Type B pancreatic cell (in vitro differentiated cells): ENCODE results near the gene ABHD2. TPM values are rescaled to one million over a fixed set of nuclear protein-coding genes. Genes with fewer than 3 reads are reported as not detected.

Experiments used
- DNase-seq: peaks from one replicate; pipeline ENCODE4 v3.0.0; 2021; ENCODE audit warnings: mixed read lengths; ENCODE audit not compliant: unreplicated experiment; ENCODE audit errors: extremely low spot score
- H3K27ac Mint-ChIP-seq: 2 replicates; pipeline ENCODE4 v1.8.0; 2021; ENCODE audit warnings: mild to moderate bottlenecking, mixed read lengths
- H3K27me3 Mint-ChIP-seq: 2 replicates; pipeline ENCODE4 v1.8.0; 2021; ENCODE audit warnings: mixed read lengths
- H3K36me3 Mint-ChIP-seq: 2 replicates; pipeline ENCODE4 v1.8.0; 2021; ENCODE audit warnings: mixed read lengths
- H3K4me1 Mint-ChIP-seq: one replicate; pipeline ENCODE4 v1.8.0; 2021; ENCODE audit warnings: mixed read lengths; ENCODE audit not compliant: unreplicated experiment
- H3K4me3 Mint-ChIP-seq: 2 replicates; pipeline ENCODE4 v1.8.0; 2021; ENCODE audit warnings: mild to moderate bottlenecking, mixed read lengths
- H3K9me3 Mint-ChIP-seq: 2 replicates; pipeline ENCODE4 v1.8.0; 2021; ENCODE audit warnings: mixed read lengths
- total RNA-seq: library from RNA; stranded (reverse); gene quantifications from 2 replicates; pipeline ENCODE4 v1.2.1, GENCODE V29; 2021; ENCODE audit warnings: low replicate concordance
- TF ChIP-seq, protein P1 (sequence below): fragments of 200-600 bp; sonication (generic); conservative IDR thresholded peaks from 2 replicates; pipeline ENCODE4 v1.5.0; 2021; ENCODE audit warnings: antibody characterized with exemption, mild to moderate bottlenecking

The ABHD2 gene
- total RNA-seq, 1 donor from 2014 or later, result 55.4 TPM

DNA sequence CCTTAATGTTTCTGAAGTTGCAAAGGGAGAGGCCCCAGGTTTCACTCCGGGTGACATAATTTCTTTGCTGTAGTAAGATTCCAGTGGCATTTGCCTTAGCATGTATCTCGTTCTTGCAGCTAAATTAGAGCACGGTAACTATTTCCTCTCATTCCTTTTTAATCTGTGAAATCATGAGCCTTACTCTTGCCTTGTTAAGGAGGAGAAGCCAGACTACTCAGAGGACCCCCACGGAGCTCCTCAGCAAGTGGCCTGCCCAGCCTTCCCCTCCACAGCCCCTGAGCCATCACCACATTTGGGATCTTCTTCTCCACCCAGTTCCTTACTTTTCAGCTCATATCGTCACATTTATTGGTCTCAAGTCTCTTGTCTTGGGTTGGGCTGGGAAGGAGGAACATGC, 54.2 kb downstream of the ABHD2 start:
- no peaks in the 10 kb centered on the region for H3K27me3 Mint-ChIP-seq
- no peaks in the 10 kb centered on the region for H3K9me3 Mint-ChIP-seq
- DNase-seq, result no peak
- H3K4me1 Mint-ChIP-seq, result peaks cover 33% of the 10 kb centered on the region
- H3K27ac Mint-ChIP-seq, result no peak overlapping the region
- H3K36me3 Mint-ChIP-seq, result peaks cover 8% of the 10 kb centered on the region
- TF ChIP-seq, protein P1, sequence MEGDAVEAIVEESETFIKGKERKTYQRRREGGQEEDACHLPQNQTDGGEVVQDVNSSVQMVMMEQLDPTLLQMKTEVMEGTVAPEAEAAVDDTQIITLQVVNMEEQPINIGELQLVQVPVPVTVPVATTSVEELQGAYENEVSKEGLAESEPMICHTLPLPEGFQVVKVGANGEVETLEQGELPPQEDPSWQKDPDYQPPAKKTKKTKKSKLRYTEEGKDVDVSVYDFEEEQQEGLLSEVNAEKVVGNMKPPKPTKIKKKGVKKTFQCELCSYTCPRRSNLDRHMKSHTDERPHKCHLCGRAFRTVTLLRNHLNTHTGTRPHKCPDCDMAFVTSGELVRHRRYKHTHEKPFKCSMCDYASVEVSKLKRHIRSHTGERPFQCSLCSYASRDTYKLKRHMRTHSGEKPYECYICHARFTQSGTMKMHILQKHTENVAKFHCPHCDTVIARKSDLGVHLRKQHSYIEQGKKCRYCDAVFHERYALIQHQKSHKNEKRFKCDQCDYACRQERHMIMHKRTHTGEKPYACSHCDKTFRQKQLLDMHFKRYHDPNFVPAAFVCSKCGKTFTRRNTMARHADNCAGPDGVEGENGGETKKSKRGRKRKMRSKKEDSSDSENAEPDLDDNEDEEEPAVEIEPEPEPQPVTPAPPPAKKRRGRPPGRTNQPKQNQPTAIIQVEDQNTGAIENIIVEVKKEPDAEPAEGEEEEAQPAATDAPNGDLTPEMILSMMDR, result no peak
- no peak overlapping the region for H3K4me3 Mint-ChIP-seq

DNA sequence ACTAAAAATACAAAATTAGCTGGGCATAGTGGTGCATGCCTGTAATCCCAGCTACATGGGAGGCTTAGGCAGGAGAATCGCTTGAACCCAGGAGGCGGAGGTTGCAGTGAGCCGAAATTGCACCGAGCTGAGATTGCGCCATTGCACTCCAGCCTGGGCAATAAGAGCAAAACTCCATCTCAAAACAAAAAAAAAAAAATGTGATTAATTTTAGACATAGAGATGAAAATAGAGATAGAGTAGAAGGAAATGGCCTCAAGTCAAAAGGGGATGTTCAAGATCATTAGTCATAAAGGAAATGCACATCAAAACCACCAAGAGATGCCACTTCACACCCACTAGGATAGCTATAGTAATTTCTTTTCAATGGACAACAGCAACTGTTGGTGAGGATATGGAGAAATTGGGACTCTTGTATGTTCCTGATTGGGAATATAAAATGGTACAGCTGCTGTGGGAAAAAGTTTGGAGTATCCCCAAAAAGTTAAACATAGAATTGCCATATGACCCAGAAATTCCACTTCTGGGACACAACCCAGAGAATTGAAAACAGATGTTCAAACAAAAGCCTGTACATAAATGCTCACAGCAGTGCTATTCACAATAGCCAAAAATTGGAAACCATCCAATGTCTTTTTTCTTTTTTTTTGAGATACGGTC, 55.4 kb downstream of the ABHD2 start:
- H3K9me3 Mint-ChIP-seq, result no peaks in the 10 kb centered on the region
- peaks cover 8% of the 10 kb centered on the region for H3K36me3 Mint-ChIP-seq
- H3K4me3 Mint-ChIP-seq, result no peak overlapping the region
- TF ChIP-seq, protein P1, result no peak
- no peaks in the 10 kb centered on the region for H3K27me3 Mint-ChIP-seq
- peaks cover 30% of the 10 kb centered on the region for H3K4me1 Mint-ChIP-seq
- no peak for DNase-seq
- peak overlapping the region; percentile 16 for H3K27ac Mint-ChIP-seq

DNA sequence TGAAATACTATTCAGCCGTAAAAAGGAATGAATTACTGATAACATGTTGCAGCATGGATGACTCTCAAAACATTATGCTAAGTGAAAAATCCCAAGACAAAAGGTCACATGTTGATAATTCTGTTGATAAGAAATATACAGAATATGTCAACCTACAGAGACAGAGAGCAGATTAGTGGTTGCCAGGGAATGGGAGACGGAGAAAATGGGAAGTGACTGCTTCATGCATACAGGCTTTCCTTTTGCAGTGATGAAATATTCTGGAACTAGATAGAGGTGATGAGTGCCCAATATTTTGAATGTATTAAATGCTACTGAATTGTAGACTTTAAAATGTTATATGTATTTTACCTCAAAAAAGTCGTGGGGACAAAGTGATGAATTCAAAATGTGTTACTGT, 56.2 kb downstream of the ABHD2 start:
- Mint-ChIP-seq H3K27ac (no peak overlapping the region), H3K27me3 (no peaks in the 10 kb centered on the region), H3K4me3 (no peak overlapping the region), H3K36me3 (peaks cover 8% of the 10 kb centered on the region), H3K9me3 (no peaks in the 10 kb centered on the region), H3K4me1 (peaks cover 29% of the 10 kb centered on the region)
- TF ChIP-seq, protein P1, result no peak
- DNase-seq, result no peak

DNA sequence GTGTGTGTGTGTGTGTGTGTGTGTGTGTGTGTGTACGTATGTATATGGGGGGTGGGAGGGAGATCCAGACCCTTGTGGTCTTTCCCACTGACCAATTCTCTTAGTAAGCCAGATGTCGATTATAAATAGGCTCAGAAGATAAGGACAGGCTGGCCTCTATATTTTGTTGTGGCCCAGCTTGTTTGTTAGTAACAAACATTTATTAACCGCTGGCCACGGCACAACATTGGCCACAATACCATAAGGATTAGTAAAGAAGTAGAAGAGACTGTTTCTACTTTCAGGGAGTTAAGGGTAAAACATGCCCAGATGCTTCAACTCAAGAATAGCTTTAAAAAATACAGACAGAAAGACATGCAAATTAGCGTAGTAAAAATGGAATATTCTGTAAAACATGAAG, 58.1 kb downstream of the ABHD2 start:
- peaks cover 39% of the 10 kb centered on the region for H3K4me1 Mint-ChIP-seq
- no peak overlapping the region for H3K4me3 Mint-ChIP-seq
- no peak overlapping the region for H3K27ac Mint-ChIP-seq
- H3K27me3 Mint-ChIP-seq, result no peaks in the 10 kb centered on the region
- no peak for DNase-seq
- TF ChIP-seq, protein P1, result no peak
- no peaks in the 10 kb centered on the region for H3K9me3 Mint-ChIP-seq
- H3K36me3 Mint-ChIP-seq, result peaks cover 5% of the 10 kb centered on the region

DNA sequence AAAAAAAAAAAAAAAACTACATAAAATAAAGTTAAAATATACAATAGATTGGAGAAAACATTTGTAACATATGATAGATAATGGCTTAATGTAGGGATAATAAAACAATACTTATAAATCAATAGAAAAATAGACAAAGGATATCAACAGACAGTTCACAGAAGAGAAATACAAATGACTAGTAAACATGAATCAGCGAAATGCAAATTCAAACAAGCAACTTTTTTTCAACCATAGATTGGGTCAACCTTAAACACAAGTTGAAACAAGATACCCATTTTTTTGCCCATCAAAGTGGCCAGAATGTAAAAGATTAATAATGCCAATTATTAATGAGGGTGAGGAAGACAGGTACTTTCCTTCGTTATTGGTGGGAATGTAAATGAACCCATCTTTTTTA, 59.9 kb downstream of the ABHD2 start:
- no peak for DNase-seq
- Mint-ChIP-seq H3K9me3 (no peaks in the 10 kb centered on the region), H3K27me3 (no peaks in the 10 kb centered on the region), H3K36me3 (peaks cover 5% of the 10 kb centered on the region), H3K4me1 (peaks cover 31% of the 10 kb centered on the region), H3K4me3 (no peak overlapping the region), H3K27ac (no peak overlapping the region)
- TF ChIP-seq, protein P1, result no peak
